HG03060 (cell line): ENCODE measurements around the gene DCAF17.

Source experiments
- ATAC-seq: cut with Tn5 transposase; IDR thresholded peaks from one replicate; pipeline ENCODE4 v1.9.1; 2021; ENCODE audit warnings: low read depth, moderate number of reproducible peaks; ENCODE audit not compliant: unreplicated experiment

The DCAF17 gene

GRCh38 chr2:171434013-171434989 lies at the start of gene DCAF17:
Gene DCAF17 (plus strand): TSS chr2:171434226. CDS start chr2:171434578, 352 bp downstream.
- ATAC-seq = peak; percentile 81

- no peak for ATAC-seq
These were observed 47.4 kb upstream of the DCAF17 start for GRCh38 chr2:171386627-171387026.

GRCh38 chr2:171387052-171387451 lies 47.0 kb upstream of the DCAF17 start:
- no peak for ATAC-seq

- ATAC-seq = no peak
These were observed 44.7 kb upstream of the DCAF17 start for GRCh38 chr2:171389325-171389724.

GRCh38 chr2:171389780-171390179 lies 44.2 kb upstream of the DCAF17 start:
- ATAC-seq = no peak

GRCh38 chr2:171390941-171391516 lies 43.0 kb upstream of the DCAF17 start:
- ATAC-seq = no peak

- no peak for ATAC-seq
These were observed 42.5 kb upstream of the DCAF17 start for GRCh38 chr2:171391532-171391931.

- no peak for ATAC-seq
These were observed 40.5 kb upstream of the DCAF17 start for GRCh38 chr2:171393487-171393886.

- ATAC-seq = no peak
These were observed 39.8 kb upstream of the DCAF17 start for GRCh38 chr2:171394164-171394740.

- ATAC-seq = no peak
These were observed 34.7 kb upstream of the DCAF17 start for GRCh38 chr2:171399292-171399691.

- no peak for ATAC-seq
These were observed 33.6 kb upstream of the DCAF17 start for GRCh38 chr2:171400395-171400794.

GRCh38 chr2:171401947-171402346 lies 32.1 kb upstream of the DCAF17 start:
- ATAC-seq = no peak

- ATAC-seq = no peak
These were observed 31.0 kb upstream of the DCAF17 start for GRCh38 chr2:171402906-171403580.

- no peak for ATAC-seq
These were observed 29.8 kb upstream of the DCAF17 start for GRCh38 chr2:171404261-171404660.

GRCh38 chr2:171404719-171405118 lies 29.3 kb upstream of the DCAF17 start:
- ATAC-seq = no peak

- ATAC-seq = no peak
These were observed 28.5 kb upstream of the DCAF17 start for GRCh38 chr2:171405546-171405945.

- peak; percentile 30 for ATAC-seq
These were observed 28.0 kb upstream of the DCAF17 start for GRCh38 chr2:171406044-171406443.

- no peak for ATAC-seq
These were observed 26.9 kb upstream of the DCAF17 start for GRCh38 chr2:171407030-171407675.

GRCh38 chr2:171407676-171408044 lies 26.4 kb upstream of the DCAF17 start:
- no peak for ATAC-seq

- ATAC-seq = no peak
These were observed 24.5 kb upstream of the DCAF17 start for GRCh38 chr2:171409436-171409971.
